GM12873 (cell line): ENCODE results near the gene NT5C1A.

Experiments
- CTCF ChIP-seq: IDR thresholded peaks from 2 replicates; pipeline ENCODE4 v1.5.1; 2012; ENCODE audit warnings: low read depth, mild to moderate bottlenecking, moderate library complexity, low read length, control low read depth; ENCODE audit not compliant: insufficient read depth; ENCODE audit errors: missing control alignments

The NT5C1A gene

GRCh38 chr1:39638965-39639304 lies 33.0 kb downstream of the NT5C1A start:
- TF ChIP-seq CTCF = no peak

GRCh38 chr1:39637361-39637760 lies 34.5 kb downstream of the NT5C1A start:
- no peak for TF ChIP-seq CTCF

GRCh38 chr1:39635871-39636210 lies 36.1 kb downstream of the NT5C1A start:
- no peak for TF ChIP-seq CTCF

GRCh38 chr1:39635205-39635870 lies 36.6 kb downstream of the NT5C1A start:
- TF ChIP-seq CTCF = no peak

- no peak for TF ChIP-seq CTCF
Measured at GRCh38 chr1:39633422-39633821, 38.5 kb downstream of the NT5C1A start.

GRCh38 chr1:39632682-39633417 lies 39.1 kb downstream of the NT5C1A start:
- TF ChIP-seq CTCF = no peak

GRCh38 chr1:39632323-39632681 lies 39.6 kb downstream of the NT5C1A start:
- no peak for TF ChIP-seq CTCF
